HL-60 (cell line): ENCODE results near the gene DIAPH2.

ENCODE experiments used
- POLR2AphosphoS5 ChIP-seq: IDR thresholded peaks from 2 replicates; pipeline ENCODE4 v1.6.1; 2012; ENCODE audit warnings: low read depth
- TF ChIP-seq, protein P1 (sequence below): IDR thresholded peaks from one replicate; pipeline ENCODE4 v1.5.1; 2011; ENCODE audit warnings: low read length, control low read depth, inconsistent platforms; ENCODE audit not compliant: insufficient read depth

DNA sequence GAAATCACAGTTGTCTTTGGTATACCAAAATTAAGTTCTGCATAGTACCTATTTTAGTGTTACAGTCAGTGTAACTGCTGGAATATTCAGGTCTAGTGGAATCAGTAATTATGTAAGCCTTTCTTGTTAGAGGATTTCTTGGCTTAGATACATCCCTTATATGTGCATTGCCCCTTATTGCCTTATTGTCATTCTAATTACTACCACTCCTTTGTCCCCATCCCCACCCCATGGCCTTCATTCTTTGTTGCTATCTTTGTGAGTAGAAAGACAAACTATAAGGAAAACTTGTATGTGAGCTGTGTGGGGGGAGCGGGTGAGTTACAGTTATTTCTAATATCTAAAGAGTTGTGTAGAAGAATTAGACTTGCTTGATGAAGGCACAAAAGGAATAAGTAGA lies 162.2 kb downstream of the DIAPH2 start:
- TF ChIP-seq, protein P1, sequence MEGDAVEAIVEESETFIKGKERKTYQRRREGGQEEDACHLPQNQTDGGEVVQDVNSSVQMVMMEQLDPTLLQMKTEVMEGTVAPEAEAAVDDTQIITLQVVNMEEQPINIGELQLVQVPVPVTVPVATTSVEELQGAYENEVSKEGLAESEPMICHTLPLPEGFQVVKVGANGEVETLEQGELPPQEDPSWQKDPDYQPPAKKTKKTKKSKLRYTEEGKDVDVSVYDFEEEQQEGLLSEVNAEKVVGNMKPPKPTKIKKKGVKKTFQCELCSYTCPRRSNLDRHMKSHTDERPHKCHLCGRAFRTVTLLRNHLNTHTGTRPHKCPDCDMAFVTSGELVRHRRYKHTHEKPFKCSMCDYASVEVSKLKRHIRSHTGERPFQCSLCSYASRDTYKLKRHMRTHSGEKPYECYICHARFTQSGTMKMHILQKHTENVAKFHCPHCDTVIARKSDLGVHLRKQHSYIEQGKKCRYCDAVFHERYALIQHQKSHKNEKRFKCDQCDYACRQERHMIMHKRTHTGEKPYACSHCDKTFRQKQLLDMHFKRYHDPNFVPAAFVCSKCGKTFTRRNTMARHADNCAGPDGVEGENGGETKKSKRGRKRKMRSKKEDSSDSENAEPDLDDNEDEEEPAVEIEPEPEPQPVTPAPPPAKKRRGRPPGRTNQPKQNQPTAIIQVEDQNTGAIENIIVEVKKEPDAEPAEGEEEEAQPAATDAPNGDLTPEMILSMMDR, result no peak
- no peak for TF ChIP-seq POLR2AphosphoS5
